HEK293 (cell line): Measurements from ENCODE around the gene ZNF79.

Experiments used
- BCL11B ChIP-seq: fragments of 450-650 bp; formaldehyde crosslinking; IDR thresholded peaks from 2 replicates; pipeline ENCODE4 v1.5.1; 2016; ENCODE audit warnings: low read depth, missing biosample characterization, missing genetic modification characterization
- GFI1B ChIP-seq: fragments of 450-650 bp; formaldehyde crosslinking; IDR thresholded peaks from 2 replicates; pipeline ENCODE4 v1.5.1; 2016; ENCODE audit warnings: missing biosample characterization, missing genetic modification characterization
- IKZF3 ChIP-seq: fragments of 450-650 bp; IDR thresholded peaks from 2 replicates; pipeline ENCODE4 v1.5.0; 2018; ENCODE audit warnings: missing biosample characterization, mild to moderate bottlenecking, missing genetic modification characterization, moderate library complexity
- KLF10 ChIP-seq: fragments of 450-650 bp; IDR thresholded peaks from 2 replicates; pipeline ENCODE4 v1.5.1; 2018; ENCODE audit warnings: missing biosample characterization, mild to moderate bottlenecking, missing genetic modification characterization
- KLF16 ChIP-seq: fragments of 450-650 bp; formaldehyde crosslinking; IDR thresholded peaks from 2 replicates; pipeline ENCODE4 v1.5.1; 2017; ENCODE audit warnings: missing biosample characterization, missing genetic modification characterization
- KLF9 ChIP-seq: fragments of 450-650 bp; formaldehyde crosslinking; IDR thresholded peaks from 2 replicates; pipeline ENCODE4 v1.5.1; 2016; ENCODE audit warnings: missing biosample characterization, missing genetic modification characterization, low read depth
- MYNN ChIP-seq: fragments of 450-650 bp; formaldehyde crosslinking; IDR thresholded peaks from 2 replicates; pipeline ENCODE4 v1.5.1; 2016; ENCODE audit warnings: missing biosample characterization, missing genetic modification characterization, borderline replicate concordance
- PBX3 ChIP-seq: sonication (generic); formaldehyde crosslinking; IDR thresholded peaks from 2 replicates; pipeline ENCODE4 v1.8.1; 2022; ENCODE audit warnings: mild to moderate bottlenecking, moderate library complexity, missing genetic modification reagents
- PRDM4 ChIP-seq: fragments of 450-650 bp; formaldehyde crosslinking; IDR thresholded peaks from 2 replicates; pipeline ENCODE4 v1.5.1; 2017; ENCODE audit warnings: missing biosample characterization, missing genetic modification characterization
- SETDB1 ChIP-seq: IDR thresholded peaks from one replicate; pipeline ENCODE4 v1.6.1; 2017; ENCODE audit warnings: mild to moderate bottlenecking, low read length, moderate library complexity, mixed read lengths; ENCODE audit not compliant: insufficient read length
- TCF7L2 ChIP-seq: IDR thresholded peaks from 2 replicates; pipeline ENCODE4 v1.6.1; 2011; ENCODE audit warnings: low read depth, mild to moderate bottlenecking, inconsistent platforms, low read length, moderate library complexity, borderline replicate concordance
- ZBTB21 ChIP-seq: fragments of 450-650 bp; formaldehyde crosslinking; IDR thresholded peaks from 2 replicates; pipeline ENCODE4 v1.5.1; 2017; ENCODE audit warnings: missing biosample characterization, missing genetic modification characterization
- ZNF114 ChIP-seq: fragments of 450-650 bp; formaldehyde crosslinking; IDR thresholded peaks from 2 replicates; pipeline ENCODE4 v1.5.0; 2017; ENCODE audit warnings: missing biosample characterization, missing genetic modification characterization
- ZNF223 ChIP-seq: fragments of 450-650 bp; formaldehyde crosslinking; IDR thresholded peaks from 2 replicates; pipeline ENCODE4 v1.5.1; 2016; ENCODE audit warnings: missing biosample characterization, missing genetic modification characterization
- ZNF311 ChIP-seq: fragments of 450-650 bp; formaldehyde crosslinking; IDR thresholded peaks from 2 replicates; pipeline ENCODE4 v1.5.1; 2017; ENCODE audit warnings: missing biosample characterization, missing genetic modification characterization, borderline replicate concordance
- ZNF354C ChIP-seq: fragments of 450-650 bp; formaldehyde crosslinking; IDR thresholded peaks from 2 replicates; pipeline ENCODE4 v1.5.1; 2016; ENCODE audit warnings: missing biosample characterization, missing genetic modification characterization, low read depth, borderline replicate concordance
- ZNF394 ChIP-seq: fragments of 450-650 bp; formaldehyde crosslinking; IDR thresholded peaks from 2 replicates; pipeline ENCODE4 v1.5.1; 2016; ENCODE audit warnings: missing biosample characterization, missing genetic modification characterization, mild to moderate bottlenecking, moderate library complexity, borderline replicate concordance
- ZNF416 ChIP-seq: fragments of 450-650 bp; formaldehyde crosslinking; IDR thresholded peaks from 2 replicates; pipeline ENCODE4 v1.5.1; 2016; ENCODE audit warnings: missing biosample characterization, missing genetic modification characterization
- ZNF48 ChIP-seq: fragments of 450-650 bp; formaldehyde crosslinking; IDR thresholded peaks from 2 replicates; pipeline ENCODE4 v1.5.1; 2016; ENCODE audit warnings: missing biosample characterization, missing genetic modification characterization
- ZNF510 ChIP-seq: fragments of 450-650 bp; formaldehyde crosslinking; IDR thresholded peaks from 2 replicates; pipeline ENCODE4 v1.5.1; 2018; ENCODE audit warnings: mild to moderate bottlenecking, missing genetic modification characterization, missing biosample characterization; ENCODE audit not compliant: insufficient replicate concordance
- ZNF514 ChIP-seq: fragments of 450-650 bp; formaldehyde crosslinking; IDR thresholded peaks from 2 replicates; pipeline ENCODE4 v1.5.1; 2016; ENCODE audit warnings: missing biosample characterization, missing genetic modification characterization
- ZNF571 ChIP-seq: fragments of 450-650 bp; formaldehyde crosslinking; IDR thresholded peaks from 2 replicates; pipeline ENCODE4 v1.5.0; 2017; ENCODE audit warnings: missing biosample characterization, missing genetic modification characterization
- ZNF585B ChIP-seq: fragments of 450-650 bp; formaldehyde crosslinking; IDR thresholded peaks from 2 replicates; pipeline ENCODE4 v1.5.1; 2016; ENCODE audit warnings: missing biosample characterization, missing genetic modification characterization
- ZNF600 ChIP-seq: fragments of 450-650 bp; formaldehyde crosslinking; IDR thresholded peaks from 2 replicates; pipeline ENCODE4 v1.5.1; 2016; ENCODE audit warnings: missing biosample characterization, missing genetic modification characterization
- ZNF639 ChIP-seq: fragments of 450-650 bp; formaldehyde crosslinking; IDR thresholded peaks from 2 replicates; pipeline ENCODE4 v1.5.1; 2016; ENCODE audit warnings: missing biosample characterization, missing genetic modification characterization
- ZNF660 ChIP-seq: fragments of 450-650 bp; IDR thresholded peaks from 2 replicates; pipeline ENCODE4 v1.5.1; 2018; ENCODE audit warnings: missing biosample characterization, mild to moderate bottlenecking, missing genetic modification characterization
- TF ChIP-seq, protein P1 (sequence below): fragments of 450-650 bp; formaldehyde crosslinking; IDR thresholded peaks from 2 replicates; pipeline ENCODE4 v1.5.1; 2016; ENCODE audit warnings: missing biosample characterization, missing genetic modification characterization
- TF ChIP-seq, protein P2 (sequence below): fragments of 450-650 bp; formaldehyde crosslinking; conservative IDR thresholded peaks from 2 replicates; pipeline ENCODE4 v1.5.1; 2016; ENCODE audit warnings: low read depth, missing biosample characterization, missing genetic modification characterization

The ZNF79 gene

GRCh38 chr9:127450830-127451607 lies 26.8 kb downstream of the ZNF79 start, which contains the start of the genes LRSAM1 and RPL12 (continued):
- TF ChIP-seq ZNF416 (no peak), ZNF510 (no peak), PBX3 (peak; percentile 95), SETDB1 (no peak), ZBTB21 (tag by site-specific recombination) (peak; percentile 47; the same call in 1 of the 2 replicates), KLF16 (tag by site-specific recombination) (peak; percentile 80), ZNF114 (tag by site-specific recombination) (no peak), ZNF48 (tag by site-specific recombination) (no peak), ZNF311 (tag by site-specific recombination) (no peak), KLF10 (tag by site-specific recombination) (peak; percentile 25; the same call in 1 of the 2 replicates), ZNF600 (tag by site-specific recombination) (peak; percentile 50; the same call in 1 of the 2 replicates), ZNF223 (no peak), ZNF354C (tag by site-specific recombination) (no peak), IKZF3 (tag by site-specific recombination) (no peak), ZNF639 (tag by site-specific recombination) (peak; percentile 82), ZNF585B (tag by site-specific recombination) (no peak), ZNF394 (peak; percentile 66), MYNN (no peak), ZNF514 (tag by site-specific recombination) (no peak), KLF9 (tag by site-specific recombination) (no peak; the same call in 1 of the 2 replicates), TCF7L2 (no peak), GFI1B (no peak), BCL11B (tag by site-specific recombination) (no peak), ZNF571 (no peak), PRDM4 (tag by site-specific recombination) (peak; percentile 34; the same call in 1 of the 2 replicates), ZNF660 (peak; percentile 81; the same call in 1 of the 2 replicates)
- TF ChIP-seq, protein P1, sequence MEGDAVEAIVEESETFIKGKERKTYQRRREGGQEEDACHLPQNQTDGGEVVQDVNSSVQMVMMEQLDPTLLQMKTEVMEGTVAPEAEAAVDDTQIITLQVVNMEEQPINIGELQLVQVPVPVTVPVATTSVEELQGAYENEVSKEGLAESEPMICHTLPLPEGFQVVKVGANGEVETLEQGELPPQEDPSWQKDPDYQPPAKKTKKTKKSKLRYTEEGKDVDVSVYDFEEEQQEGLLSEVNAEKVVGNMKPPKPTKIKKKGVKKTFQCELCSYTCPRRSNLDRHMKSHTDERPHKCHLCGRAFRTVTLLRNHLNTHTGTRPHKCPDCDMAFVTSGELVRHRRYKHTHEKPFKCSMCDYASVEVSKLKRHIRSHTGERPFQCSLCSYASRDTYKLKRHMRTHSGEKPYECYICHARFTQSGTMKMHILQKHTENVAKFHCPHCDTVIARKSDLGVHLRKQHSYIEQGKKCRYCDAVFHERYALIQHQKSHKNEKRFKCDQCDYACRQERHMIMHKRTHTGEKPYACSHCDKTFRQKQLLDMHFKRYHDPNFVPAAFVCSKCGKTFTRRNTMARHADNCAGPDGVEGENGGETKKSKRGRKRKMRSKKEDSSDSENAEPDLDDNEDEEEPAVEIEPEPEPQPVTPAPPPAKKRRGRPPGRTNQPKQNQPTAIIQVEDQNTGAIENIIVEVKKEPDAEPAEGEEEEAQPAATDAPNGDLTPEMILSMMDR, result no peak
- TF ChIP-seq, protein P2, sequence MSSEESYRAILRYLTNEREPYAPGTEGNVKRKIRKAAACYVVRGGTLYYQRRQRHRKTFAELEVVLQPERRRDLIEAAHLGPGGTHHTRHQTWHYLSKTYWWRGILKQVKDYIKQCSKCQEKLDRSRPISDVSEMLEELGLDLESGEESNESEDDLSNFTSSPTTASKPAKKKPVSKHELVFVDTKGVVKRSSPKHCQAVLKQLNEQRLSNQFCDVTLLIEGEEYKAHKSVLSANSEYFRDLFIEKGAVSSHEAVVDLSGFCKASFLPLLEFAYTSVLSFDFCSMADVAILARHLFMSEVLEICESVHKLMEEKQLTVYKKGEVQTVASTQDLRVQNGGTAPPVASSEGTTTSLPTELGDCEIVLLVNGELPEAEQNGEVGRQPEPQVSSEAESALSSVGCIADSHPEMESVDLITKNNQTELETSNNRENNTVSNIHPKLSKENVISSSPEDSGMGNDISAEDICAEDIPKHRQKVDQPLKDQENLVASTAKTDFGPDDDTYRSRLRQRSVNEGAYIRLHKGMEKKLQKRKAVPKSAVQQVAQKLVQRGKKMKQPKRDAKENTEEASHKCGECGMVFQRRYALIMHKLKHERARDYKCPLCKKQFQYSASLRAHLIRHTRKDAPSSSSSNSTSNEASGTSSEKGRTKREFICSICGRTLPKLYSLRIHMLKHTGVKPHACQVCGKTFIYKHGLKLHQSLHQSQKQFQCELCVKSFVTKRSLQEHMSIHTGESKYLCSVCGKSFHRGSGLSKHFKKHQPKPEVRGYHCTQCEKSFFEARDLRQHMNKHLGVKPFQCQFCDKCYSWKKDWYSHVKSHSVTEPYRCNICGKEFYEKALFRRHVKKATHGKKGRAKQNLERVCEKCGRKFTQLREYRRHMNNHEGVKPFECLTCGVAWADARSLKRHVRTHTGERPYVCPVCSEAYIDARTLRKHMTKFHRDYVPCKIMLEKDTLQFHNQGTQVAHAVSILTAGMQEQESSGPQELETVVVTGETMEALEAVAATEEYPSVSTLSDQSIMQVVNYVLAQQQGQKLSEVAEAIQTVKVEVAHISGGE (tag by site-specific recombination), result peak; percentile 72
